ENCODE results near the gene VSX1. TPM values are rescaled to one million over a fixed set of nuclear protein-coding genes. Genes with fewer than 3 reads are reported as not detected.

Gene VSX1
- total RNA-seq, 2 donors from 2014 or later: not detected

GRCh38 chr20:25056690-25057233 lies 25.2 kb downstream of the VSX1 start:
- H3K36me3 ChIP-seq: no peaks in the 10 kb centered on the region
- no peaks in the 10 kb centered on the region for H3K27me3 ChIP-seq
- DNase-seq (ENCODE audit: low spot score): no peak
- H3K4me1 ChIP-seq: peaks cover 0 to 68% of the 10 kb centered on the region in 2 donors
- H3K4me3 ChIP-seq: peak overlapping the region; percentile 70 to 80
- no peak for TF ChIP-seq CTCF (IDR thresholded peaks at IDR 0.05)
- H3K9me3 ChIP-seq: no peaks in the 10 kb centered on the region
- peak overlapping the region; percentile 96 to 98 for H3K27ac ChIP-seq

GRCh38 chr20:25055711-25056495 lies 26.0 kb downstream of the VSX1 start:
- Histone ChIP-seq H3K9me3 (no peaks in the 10 kb centered on the region), H3K4me3 (peak overlapping the region; percentile 70 to 80), H3K36me3 (no peaks in the 10 kb centered on the region), H3K27me3 (no peaks in the 10 kb centered on the region), H3K4me1 (peaks cover 0 to 77% of the 10 kb centered on the region in 2 donors), H3K27ac (peak overlapping the region; percentile 96 to 98)
- DNase-seq (ENCODE audit: low spot score): no peak
- TF ChIP-seq CTCF (IDR thresholded peaks at IDR 0.05): no peak

GRCh38 chr20:25054995-25055629 lies 26.8 kb downstream of the VSX1 start:
- H3K27me3 ChIP-seq: no peaks in the 10 kb centered on the region
- H3K4me3 ChIP-seq: no peak overlapping the region
- peak overlapping the region; percentile 96 to 98 for H3K27ac ChIP-seq
- DNase-seq (ENCODE audit: low spot score): no peak
- no peaks in the 10 kb centered on the region for H3K36me3 ChIP-seq
- no peak for TF ChIP-seq CTCF (IDR thresholded peaks at IDR 0.05)
- H3K9me3 ChIP-seq: no peaks in the 10 kb centered on the region
- peaks cover 0 to 85% of the 10 kb centered on the region in 2 donors for H3K4me1 ChIP-seq

- no peaks in the 10 kb centered on the region for H3K27me3 ChIP-seq
- H3K4me1 ChIP-seq: peaks cover 0 to 90% of the 10 kb centered on the region in 2 donors
- H3K9me3 ChIP-seq: no peaks in the 10 kb centered on the region
- TF ChIP-seq CTCF (IDR thresholded peaks at IDR 0.05): no peak
- no peak for DNase-seq (ENCODE audit: low spot score)
- H3K27ac ChIP-seq: peak overlapping the region; percentile 96 to 98
- H3K4me3 ChIP-seq: no peak overlapping the region
- no peaks in the 10 kb centered on the region for H3K36me3 ChIP-seq
Measured at GRCh38 chr20:25054096-25054820, 27.7 kb downstream of the VSX1 start.

GRCh38 chr20:25053255-25054031 lies 28.5 kb downstream of the VSX1 start:
- H3K27me3 ChIP-seq: no peaks in the 10 kb centered on the region
- DNase-seq (ENCODE audit: low spot score): peak; percentile 84
- no peak for TF ChIP-seq CTCF (IDR thresholded peaks at IDR 0.05)
- H3K9me3 ChIP-seq: no peaks in the 10 kb centered on the region
- peak overlapping the region in 1 of 2 donors; percentile 18 for H3K4me3 ChIP-seq
- H3K27ac ChIP-seq: peak overlapping the region; percentile 96 to 98
- no peaks in the 10 kb centered on the region for H3K36me3 ChIP-seq
- peaks cover 0 to 90% of the 10 kb centered on the region in 2 donors for H3K4me1 ChIP-seq

Measured in right atrium auricular region (tissue), 2 donors.